Measurements from ENCODE around the gene FOXL3.
"Not testable (repeated sequence)": the region's sequence is repeated elsewhere in the genome, so short reads cannot be mapped to it uniquely, and the experiment has no call there.

FOXL3 gene

GRCh38 chr7:255038-255435 is 34.9 kb upstream of the FOXL3 start:
- no peak for DNase-seq (ENCODE audit: low spot score)

GRCh38 chr7:255721-256361 is 34.1 kb upstream of the FOXL3 start:
- DNase-seq (ENCODE audit: low spot score), result no peak

- DNase-seq (ENCODE audit: low spot score), result no peak
Measured at GRCh38 chr7:256461-256940, 33.5 kb upstream of the FOXL3 start.

- no peak for DNase-seq (ENCODE audit: low spot score)
Measured at GRCh38 chr7:256981-257646, 32.9 kb upstream of the FOXL3 start.

- no peak for DNase-seq (ENCODE audit: low spot score)
Measured at GRCh38 chr7:257647-257992, 32.4 kb upstream of the FOXL3 start.

GRCh38 chr7:258476-259190 is 31.3 kb upstream of the FOXL3 start:
- no peak for DNase-seq (ENCODE audit: low spot score)

- DNase-seq (ENCODE audit: low spot score), result no peak
Measured at GRCh38 chr7:259191-259505, 30.8 kb upstream of the FOXL3 start.

GRCh38 chr7:259751-260405 is 30.1 kb upstream of the FOXL3 start:
- no peak for DNase-seq (ENCODE audit: low spot score)

GRCh38 chr7:260441-261281 is 29.3 kb upstream of the FOXL3 start:
- no peak for DNase-seq (ENCODE audit: low spot score)

- no peak for DNase-seq (ENCODE audit: low spot score)
Measured at GRCh38 chr7:261341-262250, 28.4 kb upstream of the FOXL3 start.

GRCh38 chr7:262251-262572 is 27.8 kb upstream of the FOXL3 start:
- no peak for DNase-seq (ENCODE audit: low spot score)

GRCh38 chr7:262631-263311 is 27.2 kb upstream of the FOXL3 start:
- not testable (repeated sequence) for DNase-seq (ENCODE audit: low spot score)

- DNase-seq (ENCODE audit: low spot score), result not testable (repeated sequence)
Measured at GRCh38 chr7:263483-264351, 26.3 kb upstream of the FOXL3 start.

- DNase-seq (ENCODE audit: low spot score), result no peak
Measured at GRCh38 chr7:264541-265191, 25.3 kb upstream of the FOXL3 start.

- DNase-seq (ENCODE audit: low spot score), result no peak
Measured at GRCh38 chr7:265192-265997, 24.6 kb upstream of the FOXL3 start.

- DNase-seq (ENCODE audit: low spot score), result no peak
Measured at GRCh38 chr7:265998-266850, 23.7 kb upstream of the FOXL3 start.

All from hepatic stellate cell (primary cell).